HepG2 (cell line): ENCODE results near the gene KCNQ1OT1. TPM values are rescaled to one million over a fixed set of nuclear protein-coding genes. Genes with fewer than 3 reads are reported as not detected.

Experiments
- ARID5B ChIP-seq: IDR thresholded peaks from 2 replicates; pipeline ENCODE4 v1.4.0; 2020; ENCODE audit warnings: mild to moderate bottlenecking, missing genetic modification reagents
- HMGA1 ChIP-seq: sonication (generic); formaldehyde crosslinking; conservative IDR thresholded peaks from 2 replicates; pipeline ENCODE4 v1.4.0; 2020; ENCODE audit warnings: missing genetic modification reagents
- MATR3 ChIP-seq: sonication (generic); formaldehyde crosslinking; IDR thresholded peaks from 2 replicates; pipeline ENCODE4 v1.4.0; 2020; ENCODE audit warnings: missing genetic modification reagents
- MXD4 ChIP-seq: IDR thresholded peaks from 2 replicates; pipeline ENCODE4 v1.6.1; 2016; ENCODE audit warnings: mild to moderate bottlenecking, missing biosample characterization, missing genetic modification reagents
- PATZ1 ChIP-seq: sonication (generic); formaldehyde crosslinking; IDR thresholded peaks from 2 replicates; pipeline ENCODE4 v1.4.0; 2020; ENCODE audit warnings: missing genetic modification reagents
- SMC3 ChIP-seq: IDR thresholded peaks from 2 replicates; pipeline ENCODE4 v1.6.1; 2011; ENCODE audit warnings: low read length, improper control_type of control experiment
- SRSF1 ChIP-seq: fragments of 200-400 bp; formaldehyde crosslinking; optimal IDR thresholded peaks from 2 replicates; pipeline ENCODE3; 2017; ENCODE audit warnings: mild to moderate bottlenecking, low read depth, low read length, moderate library complexity
- TCF7 ChIP-seq: sonication (generic); IDR thresholded peaks from 2 replicates; pipeline ENCODE4 v1.6.1; 2016; ENCODE audit warnings: antibody characterized with exemption, low read depth
- THAP8 ChIP-seq: sonication (generic); formaldehyde crosslinking; IDR thresholded peaks from 2 replicates; pipeline ENCODE4 v1.5.1; 2020; ENCODE audit warnings: missing genetic modification reagents, mild to moderate bottlenecking, borderline replicate concordance
- THAP9 ChIP-seq: sonication (generic); formaldehyde crosslinking; IDR thresholded peaks from 2 replicates; pipeline ENCODE4; 2020; ENCODE audit warnings: missing genetic modification reagents, mild to moderate bottlenecking, borderline replicate concordance
- TRIM24 ChIP-seq: sonication (generic); formaldehyde crosslinking; IDR thresholded peaks from 2 replicates; pipeline ENCODE4 v1.8.0; 2022; ENCODE audit warnings: mild to moderate bottlenecking, missing genetic modification reagents
- ZBTB37 ChIP-seq: sonication (generic); formaldehyde crosslinking; IDR thresholded peaks from 2 replicates; pipeline ENCODE4 v1.4.0; 2020; ENCODE audit warnings: mild to moderate bottlenecking, missing genetic modification reagents
- ZBTB4 ChIP-seq: sonication (generic); formaldehyde crosslinking; IDR thresholded peaks from 2 replicates; pipeline ENCODE4 v1.4.0; 2020; ENCODE audit warnings: missing genetic modification reagents, mild to moderate bottlenecking, borderline replicate concordance
- polyA plus RNA-seq, 8 experiments: library from polyadenylated mRNA; depleted of rRNA in 3 of 8; stranded (reverse) in 7 of 8; unstranded in 1 of 8; fragments of >200 nt; fragmentation: Illumina TruSeq in 4 of 8; extraction: Trizol in 4 of 8; gene quantifications; 2 replicates each; pipeline versions ENCODE4 v1.2.1 to v1.2.3, GENCODE V29; 2011 to 2016; ENCODE audit warnings: low read depth in 4 of 8, missing spikeins in 1 of 8, mixed read lengths in 1 of 8; ENCODE audit not compliant: insufficient read depth in 1 of 8
- total RNA-seq, 5 experiments: library from RNA; depleted of rRNA; stranded (reverse); fragments of >200 nt; fragmentation: Illumina TruSeq; extraction: Trizol; gene quantifications; 2 replicates each; pipeline ENCODE4 v1.2.3, GENCODE V29; 2016; ENCODE audit warnings: low read depth in 1 of 5

KCNQ1OT1 gene
- total and polyA plus RNA-seq, 2 of the 13 experiments (the other 11 are each of a cell fraction or from before 2014, with no cell fraction given), result 1.3 to 18.9 TPM

GRCh38 chr11:2687782-2688191, 12.0 kb downstream of the KCNQ1OT1 start (continued):
- peak; percentile 76; the same call in 1 of the 2 replicates for TF ChIP-seq ZBTB4
- no peak for TF ChIP-seq SMC3
- no peak for TF ChIP-seq MXD4 (CRISPR knock-in tag)
- no peak for TF ChIP-seq HMGA1
- TF ChIP-seq THAP8, result no peak
- no peak for TF ChIP-seq TRIM24 (CRISPR knock-in tag)
- no peak; the same call in 1 of the 2 replicates for TF ChIP-seq THAP9 (CRISPR knock-in tag)
- TF ChIP-seq SRSF1, result no peak
- 0 out of 2 replicates have a peak, but pooled peaks have one; percentile 23 for TF ChIP-seq ARID5B (CRISPR knock-in tag)
- TF ChIP-seq MATR3 (CRISPR knock-in tag), result no peak
- peak; percentile 49; the same call in 1 of the 2 replicates for TF ChIP-seq TCF7
- peak; percentile 79 for TF ChIP-seq PATZ1 (CRISPR knock-in tag)
- no peak for TF ChIP-seq ZBTB37 (CRISPR knock-in tag)
